Neuronal stem cell (in vitro differentiated cells): Measurements from ENCODE around the gene SPN.

ENCODE experiments used
- DNase-seq: peaks from one replicate; pipeline ENCODE4 v3.0.0-alpha.2; 2013; ENCODE audit warnings: low spot score
- H2AFZ ChIP-seq: one replicate; pipeline ENCODE4 v1.6.1; 2013; ENCODE audit warnings: mild to moderate bottlenecking, low read length, inconsistent platforms
- H2AK5ac ChIP-seq: 2 replicates; pipeline ENCODE4 v1.6.1; 2013; ENCODE audit warnings: low read depth, mild to moderate bottlenecking, inconsistent platforms, low read length, moderate library complexity, mixed read lengths
- H2BK120ac ChIP-seq: 2 replicates; pipeline ENCODE4 v1.6.1; 2013; ENCODE audit warnings: low read depth, mild to moderate bottlenecking, inconsistent platforms, low read length, moderate library complexity, mixed read lengths
- H2BK12ac ChIP-seq: one replicate; pipeline ENCODE4 v1.6.1; 2013; ENCODE audit warnings: low read length, inconsistent platforms
- H2BK15ac ChIP-seq: 2 replicates; pipeline ENCODE4 v1.6.1; 2013; ENCODE audit warnings: mild to moderate bottlenecking, low read length, inconsistent platforms, mixed read lengths
- H2BK5ac ChIP-seq: one replicate; pipeline ENCODE4 v1.6.1; 2013; ENCODE audit warnings: inconsistent platforms, mild to moderate bottlenecking, low read length, moderate library complexity
- H3K14ac ChIP-seq: one replicate; pipeline ENCODE4 v1.6.1; 2013; ENCODE audit warnings: low read length, inconsistent platforms
- H3K18ac ChIP-seq: 2 replicates; pipeline ENCODE4 v1.6.1; 2013; ENCODE audit warnings: low read length, inconsistent platforms
- H3K23ac ChIP-seq: 2 replicates; pipeline ENCODE4 v1.6.1; 2013; ENCODE audit warnings: low read depth, mild to moderate bottlenecking, mixed read lengths, low read length, inconsistent platforms; ENCODE audit not compliant: poor library complexity
- H3K27ac ChIP-seq: replicated peaks from 3 replicates; pipeline ENCODE4 v1.5.1; 2013; ENCODE audit warnings: low read length, inconsistent platforms
- H3K27me3 ChIP-seq, 3 experiments: 2 replicates each; pipeline ENCODE4 v1.6.1; 2013; ENCODE audit warnings: low read length in 3 of 3, mild to moderate bottlenecking in 2 of 3, inconsistent platforms in 1 of 3, low read depth in 1 of 3, mixed read lengths in 1 of 3, moderate library complexity in 1 of 3; ENCODE audit not compliant: control insufficient read depth in 3 of 3, insufficient read depth in 3 of 3
- H3K36me3 ChIP-seq, 2 donors: replicated peaks in 1 of 2; 2 replicates each; pipeline ENCODE4 v1.6.1; 2013; ENCODE audit warnings: low read length in 2 of 2; ENCODE audit not compliant: control insufficient read depth in 2 of 2, insufficient read depth in 2 of 2
- H3K4ac ChIP-seq: 2 replicates; pipeline ENCODE4 v1.6.1; 2013; ENCODE audit warnings: inconsistent platforms, mild to moderate bottlenecking, low read length, moderate library complexity
- H3K4me1 ChIP-seq, 2 donors: 1 replicate in 1 of 2; 2 replicates in 1 of 2; pipeline ENCODE4 v1.6.1; 2013; ENCODE audit warnings: low read length in 2 of 2, low read depth in 1 of 2; ENCODE audit not compliant: control insufficient read depth in 2 of 2, insufficient read depth in 1 of 2
- H3K4me2 ChIP-seq: one replicate; pipeline ENCODE4 v1.6.1; 2013; ENCODE audit warnings: mild to moderate bottlenecking, low read length, inconsistent platforms; ENCODE audit not compliant: insufficient read depth, poor library complexity, severe bottlenecking
- H3K4me3 ChIP-seq, 2 donors: 2 replicates each; pipeline ENCODE4 v1.5.1; 2013; ENCODE audit warnings: low read length in 2 of 2, mild to moderate bottlenecking in 2 of 2, inconsistent platforms in 1 of 2, moderate library complexity in 1 of 2
- H3K79me1 ChIP-seq: one replicate; pipeline ENCODE4 v1.6.1; 2013; ENCODE audit warnings: low read depth, mild to moderate bottlenecking, inconsistent platforms, low read length, moderate library complexity
- H3K9ac ChIP-seq: one replicate; pipeline ENCODE4 v1.6.1; 2013; ENCODE audit warnings: mild to moderate bottlenecking, low read depth, low read length, inconsistent platforms; ENCODE audit not compliant: poor library complexity
- H3K9me3 ChIP-seq, 2 donors: replicated peaks in 1 of 2; 2 replicates each; pipeline versions ENCODE3 to v1.6.1; 2013; ENCODE audit warnings: low read length in 2 of 2, mild to moderate bottlenecking in 2 of 2, inconsistent platforms in 1 of 2, low read depth in 1 of 2, mixed read lengths in 1 of 2, moderate library complexity in 1 of 2; ENCODE audit not compliant: control insufficient read depth in 2 of 2, insufficient read depth in 1 of 2
- H4K8ac ChIP-seq: one replicate; pipeline ENCODE4 v1.6.1; 2013; ENCODE audit warnings: low read depth, mild to moderate bottlenecking, inconsistent platforms, low read length, moderate library complexity
- H4K91ac ChIP-seq: one replicate; pipeline ENCODE4 v1.6.1; 2013; ENCODE audit warnings: low read length, low read depth, mild to moderate bottlenecking, inconsistent platforms; ENCODE audit not compliant: poor library complexity
- WGBS, 2 donors: extraction: QIAGEN DNeasy Blood & Tissue Kit; methylation state at CpG; one replicate each; pipeline ENCODE4 v1.1.7; 2013; ENCODE audit warnings: missing lambda C conversion rate in 2 of 2, mixed read lengths in 1 of 2; ENCODE audit not compliant: insufficient read length in 2 of 2, insufficient replicate concordance in 1 of 2; ENCODE audit errors: extremely low coverage in 2 of 2; 5-methylcytosine and 5-hydroxymethylcytosine counted together

The SPN gene

GRCh38 chr16:29710227-29711219, 47.5 kb downstream of the SPN start:
- DNase-seq: no peak
- H2BK120ac ChIP-seq: no peak overlapping the region

GRCh38 chr16:29712809-29713208, 49.8 kb downstream of the SPN start:
- Histone ChIP-seq H3K27ac (no peak overlapping the region), H2BK5ac (no peak overlapping the region), H2BK12ac (no peak overlapping the region), H3K36me3 (no peaks in the 10 kb centered on the region), H3K4ac (no peak overlapping the region), H2AK5ac (no peak overlapping the region), H3K4me2 (no peak overlapping the region), H3K9me3 (peaks cover 0 to 8% of the 10 kb centered on the region in 2 donors), H3K79me1 (no peaks in the 10 kb centered on the region), H3K9ac (no peak overlapping the region), H3K18ac (no peak overlapping the region), H2BK15ac (no peak overlapping the region), H3K27me3 (no peaks in the 10 kb centered on the region), H4K8ac (no peak overlapping the region), H3K23ac (no peak overlapping the region), H2BK120ac (no peak overlapping the region), H3K4me1 (peaks cover 3 to 6% of the 10 kb centered on the region in 2 donors), H2AFZ (peak overlapping the region; percentile 77), H3K14ac (no peak overlapping the region), H4K91ac (no peak overlapping the region), H3K4me3 (no peak overlapping the region)
- no peak for DNase-seq
- no CpG with 5 or more reads among the region's 4 CpGs for WGBS, 2 donors

More at GRCh38 chr16:29710227-29711219, 47.5 kb downstream of the SPN start:
- no CpG with 5 or more reads among the region's 17 CpGs for WGBS, 2 donors
- Histone ChIP-seq H3K4me2 (no peak overlapping the region), H2AK5ac (no peak overlapping the region), H2BK5ac (no peak overlapping the region), H3K27ac (peak overlapping the region; percentile 60), H3K4me1 (peaks cover 3 to 6% of the 10 kb centered on the region in 2 donors), H2BK15ac (no peak overlapping the region), H3K4me3 (peak overlapping the region in 1 of 2 donors; percentile 3), H3K23ac (no peak overlapping the region), H3K18ac (peak overlapping the region; percentile 38), H4K8ac (no peak overlapping the region), H3K79me1 (no peaks in the 10 kb centered on the region), H3K27me3 (no peaks in the 10 kb centered on the region), H4K91ac (no peak overlapping the region), H3K9ac (no peak overlapping the region), H2BK12ac (no peak overlapping the region), H3K14ac (no peak overlapping the region), H2AFZ (peak overlapping the region; percentile 57), H3K4ac (no peak overlapping the region), H3K9me3 (peaks cover 0 to 8% of the 10 kb centered on the region in 2 donors), H3K36me3 (no peaks in the 10 kb centered on the region)

GRCh38 chr16:29714396-29714795, 51.3 kb downstream of the SPN start:
- Histone ChIP-seq H4K8ac (no peak overlapping the region), H2AK5ac (no peak overlapping the region), H3K14ac (no peak overlapping the region), H2BK120ac (no peak overlapping the region), H3K23ac (no peak overlapping the region), H3K4me3 (no peak overlapping the region), H2BK12ac (no peak overlapping the region), H3K27me3 (no peaks in the 10 kb centered on the region), H3K9me3 (no peaks in the 10 kb centered on the region), H2BK15ac (no peak overlapping the region), H3K4me1 (peaks cover 3 to 6% of the 10 kb centered on the region in 2 donors), H3K18ac (no peak overlapping the region), H2AFZ (no peak overlapping the region), H4K91ac (no peak overlapping the region), H3K27ac (no peak overlapping the region), H3K36me3 (no peaks in the 10 kb centered on the region), H3K4ac (no peak overlapping the region), H3K4me2 (no peak overlapping the region), H3K9ac (no peak overlapping the region), H2BK5ac (no peak overlapping the region), H3K79me1 (no peaks in the 10 kb centered on the region)
- DNase-seq: no peak
- WGBS, 2 donors: no CpG with 5 or more reads among the region's 2 CpGs

- no peak overlapping the region for H3K27ac ChIP-seq
- DNase-seq: no peak
- H2BK5ac ChIP-seq: no peak overlapping the region
- no peak overlapping the region for H2AK5ac ChIP-seq
- H3K4ac ChIP-seq: no peak overlapping the region
- no peaks in the 10 kb centered on the region for H3K9me3 ChIP-seq
- H3K4me3 ChIP-seq: no peak overlapping the region
- no peak overlapping the region for H3K14ac ChIP-seq
- no CpG with 5 or more reads among the region's 1 CpG for WGBS, 2 donors
- no peak overlapping the region for H3K9ac ChIP-seq
- H3K79me1 ChIP-seq: no peaks in the 10 kb centered on the region
- no peak overlapping the region for H2BK15ac ChIP-seq
- H3K18ac ChIP-seq: no peak overlapping the region
- no peak overlapping the region for H3K4me2 ChIP-seq
- H3K4me1 ChIP-seq: peaks cover 3 to 6% of the 10 kb centered on the region in 2 donors
- H3K27me3 ChIP-seq: no peaks in the 10 kb centered on the region
- H4K91ac ChIP-seq: no peak overlapping the region
- no peak overlapping the region for H2BK120ac ChIP-seq
- no peaks in the 10 kb centered on the region for H3K36me3 ChIP-seq
- no peak overlapping the region for H3K23ac ChIP-seq
- H2BK12ac ChIP-seq: no peak overlapping the region
- no peak overlapping the region for H2AFZ ChIP-seq
- H4K8ac ChIP-seq: no peak overlapping the region
Observed at GRCh38 chr16:29714972-29715371, 51.9 kb downstream of the SPN start.
